VCaP (cell line): ENCODE results near the gene ZBTB42.

ENCODE experiments used
- H3K27ac ChIP-seq: fragments of 450-650 bp; 2 replicates; pipeline ENCODE4 v1.5.1; 2017
- TF ChIP-seq, protein P1 (sequence below): fragments of 450-650 bp; conservative IDR thresholded peaks from 2 replicates; pipeline ENCODE4 v1.5.1; 2017; ENCODE audit warnings: mild to moderate bottlenecking, moderate library complexity

ZBTB42 gene

DNA sequence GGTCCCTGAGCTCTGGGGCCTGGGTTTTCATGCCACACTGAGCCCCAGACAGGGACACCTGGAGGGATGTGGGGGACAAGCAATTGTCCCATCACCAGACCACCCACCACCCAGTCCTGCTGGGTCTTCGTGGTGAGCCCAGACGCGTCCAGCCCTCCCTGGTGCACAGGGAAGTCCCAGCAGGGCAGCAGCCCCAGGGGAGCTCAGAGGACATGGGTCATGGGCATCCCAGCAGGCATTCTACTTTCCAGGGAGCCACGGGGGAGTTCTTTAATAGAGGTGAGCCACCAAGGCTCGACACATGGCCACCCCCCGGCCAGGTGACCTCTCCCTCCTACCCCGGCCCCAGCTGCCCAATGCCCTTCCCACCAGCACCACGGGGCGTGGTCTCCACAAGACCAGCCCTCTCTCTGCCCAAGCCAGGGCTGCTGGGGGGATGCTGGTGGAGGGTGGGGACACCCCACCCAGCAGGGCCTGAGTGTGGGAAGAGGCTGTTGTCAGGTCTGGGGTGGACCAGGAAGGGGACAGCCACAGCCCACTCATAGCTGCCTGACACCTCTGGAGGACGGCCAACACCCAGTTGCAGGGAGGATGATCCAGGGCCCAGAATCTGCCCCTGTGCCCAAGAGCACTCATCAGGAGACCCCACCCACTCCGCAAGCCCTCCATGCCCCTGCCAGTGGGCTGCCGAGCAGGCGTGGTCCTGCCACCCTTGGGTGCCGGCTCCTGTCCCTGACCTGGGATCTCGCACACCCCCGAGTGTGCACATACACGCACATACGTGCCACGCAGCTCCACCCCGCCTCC, 19.4 kb upstream of the ZBTB42 start:
- H3K27ac ChIP-seq = no peak overlapping the region

DNA sequence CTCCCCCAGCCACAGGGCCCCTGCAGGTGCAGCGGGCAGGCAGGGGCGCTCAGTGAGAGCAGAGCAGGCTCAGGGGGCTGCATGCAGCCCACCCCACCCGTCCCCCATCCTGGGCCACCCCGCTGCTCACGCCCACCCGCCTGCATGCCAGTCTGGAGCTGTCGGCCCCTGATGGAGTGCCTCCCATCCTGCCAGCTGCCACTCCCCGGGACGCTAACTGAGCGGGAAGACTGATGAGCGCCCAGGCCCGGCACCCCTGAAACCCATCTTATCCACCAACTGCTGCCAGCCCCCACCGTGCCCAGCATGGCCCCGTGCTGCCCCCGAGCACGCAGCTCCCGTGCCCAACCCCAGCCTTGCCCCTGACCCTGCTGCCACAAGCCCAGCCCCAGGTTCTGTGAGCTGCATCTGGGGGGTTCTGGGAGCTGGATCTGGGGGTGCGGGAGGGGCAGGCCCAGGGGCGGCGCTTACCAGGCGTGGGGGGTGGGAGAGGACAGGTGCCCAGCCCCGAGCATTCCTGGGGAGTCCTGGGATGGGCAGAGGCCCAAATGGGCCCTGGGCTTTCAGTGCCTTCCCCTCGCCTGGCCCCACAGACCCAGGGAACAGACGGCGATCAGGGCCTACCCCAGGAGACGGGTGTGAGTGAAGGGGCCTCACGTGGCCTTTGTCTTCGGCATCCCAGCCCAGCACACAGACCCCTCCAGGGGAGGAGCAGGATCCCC, 18.7 kb upstream of the ZBTB42 start:
- TF ChIP-seq, protein P1, sequence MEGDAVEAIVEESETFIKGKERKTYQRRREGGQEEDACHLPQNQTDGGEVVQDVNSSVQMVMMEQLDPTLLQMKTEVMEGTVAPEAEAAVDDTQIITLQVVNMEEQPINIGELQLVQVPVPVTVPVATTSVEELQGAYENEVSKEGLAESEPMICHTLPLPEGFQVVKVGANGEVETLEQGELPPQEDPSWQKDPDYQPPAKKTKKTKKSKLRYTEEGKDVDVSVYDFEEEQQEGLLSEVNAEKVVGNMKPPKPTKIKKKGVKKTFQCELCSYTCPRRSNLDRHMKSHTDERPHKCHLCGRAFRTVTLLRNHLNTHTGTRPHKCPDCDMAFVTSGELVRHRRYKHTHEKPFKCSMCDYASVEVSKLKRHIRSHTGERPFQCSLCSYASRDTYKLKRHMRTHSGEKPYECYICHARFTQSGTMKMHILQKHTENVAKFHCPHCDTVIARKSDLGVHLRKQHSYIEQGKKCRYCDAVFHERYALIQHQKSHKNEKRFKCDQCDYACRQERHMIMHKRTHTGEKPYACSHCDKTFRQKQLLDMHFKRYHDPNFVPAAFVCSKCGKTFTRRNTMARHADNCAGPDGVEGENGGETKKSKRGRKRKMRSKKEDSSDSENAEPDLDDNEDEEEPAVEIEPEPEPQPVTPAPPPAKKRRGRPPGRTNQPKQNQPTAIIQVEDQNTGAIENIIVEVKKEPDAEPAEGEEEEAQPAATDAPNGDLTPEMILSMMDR = no peak
- H3K27ac ChIP-seq = no peak overlapping the region

More for the DNA sequence above, 19.4 kb upstream of the ZBTB42 start:
- TF ChIP-seq, protein P1 = no peak

DNA sequence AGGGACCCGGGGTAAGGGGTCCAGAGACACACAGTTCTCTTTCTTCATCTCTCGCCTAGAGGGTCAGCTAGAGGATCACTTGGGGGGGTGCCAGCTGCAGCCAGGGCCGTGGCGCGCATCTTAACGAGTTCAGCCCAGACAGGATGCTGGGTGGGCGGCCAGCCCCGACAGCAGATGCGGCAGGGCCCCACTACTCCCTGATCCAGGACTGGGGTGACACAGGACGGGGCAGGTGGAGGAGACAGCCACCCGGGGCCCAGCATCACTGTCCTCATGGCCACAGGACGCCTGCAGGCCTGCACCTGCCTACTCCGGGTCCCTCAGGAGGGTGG, 18.1 kb upstream of the ZBTB42 start:
- H3K27ac ChIP-seq = no peak overlapping the region
- TF ChIP-seq, protein P1 = no peak

DNA sequence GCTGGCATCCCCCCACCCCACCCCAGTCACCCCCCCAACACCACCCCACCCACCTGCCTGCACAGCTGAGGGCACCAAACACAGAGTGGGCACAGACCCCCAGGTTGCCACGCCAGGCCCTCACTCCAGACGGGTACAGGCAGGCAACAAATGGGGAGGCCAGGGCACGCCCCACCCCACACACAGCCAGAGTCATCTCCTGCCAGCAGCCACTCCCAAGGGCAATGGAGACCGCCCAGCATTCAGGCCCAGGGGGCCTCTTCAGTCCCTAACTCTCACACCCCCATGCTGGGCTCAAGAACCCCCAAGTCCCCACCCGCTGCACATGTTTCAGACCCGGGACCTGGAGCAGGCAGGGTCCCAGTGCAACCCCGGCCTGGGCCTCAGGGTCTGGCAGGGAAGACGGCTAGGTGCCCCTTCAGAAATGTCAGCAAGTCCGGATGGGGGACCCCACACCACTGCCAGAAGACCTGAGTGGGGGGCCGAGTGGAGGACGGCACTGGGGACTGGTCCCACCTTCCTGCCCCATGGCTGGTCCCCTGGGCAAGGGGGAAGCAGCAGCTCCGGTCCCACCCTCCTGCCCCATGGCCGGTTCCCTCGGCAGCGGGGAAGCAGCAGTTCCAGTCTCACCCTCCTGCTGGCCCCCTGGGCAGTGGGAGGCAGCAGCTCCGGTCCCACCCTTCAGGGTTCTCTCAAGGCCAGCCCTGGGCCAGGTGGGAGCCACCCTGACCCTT, 17.2 kb upstream of the ZBTB42 start:
- TF ChIP-seq, protein P1 = no peak
- peak overlapping the region; percentile 40; the same call in 1 of the 2 replicates for H3K27ac ChIP-seq

DNA sequence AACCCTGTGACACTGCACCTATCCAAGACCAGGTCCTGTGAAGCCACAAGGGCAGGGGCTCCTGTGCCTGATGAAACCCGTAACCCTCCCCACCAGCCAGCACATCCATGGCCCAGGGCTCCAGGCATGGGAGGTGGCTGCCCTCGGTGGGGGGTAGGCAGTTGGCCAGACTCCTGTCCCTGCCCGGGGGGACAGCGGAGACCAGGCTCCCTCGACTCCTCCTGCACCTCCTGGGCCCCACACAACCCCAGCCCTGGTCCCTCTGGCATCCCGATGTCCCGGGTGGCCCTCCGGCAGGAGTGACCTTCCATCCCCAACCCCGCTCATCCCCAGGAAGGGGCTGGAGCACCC, 16.7 kb upstream of the ZBTB42 start:
- TF ChIP-seq, protein P1 = no peak
- peak overlapping the region; percentile 40; the same call in 1 of the 2 replicates for H3K27ac ChIP-seq

DNA sequence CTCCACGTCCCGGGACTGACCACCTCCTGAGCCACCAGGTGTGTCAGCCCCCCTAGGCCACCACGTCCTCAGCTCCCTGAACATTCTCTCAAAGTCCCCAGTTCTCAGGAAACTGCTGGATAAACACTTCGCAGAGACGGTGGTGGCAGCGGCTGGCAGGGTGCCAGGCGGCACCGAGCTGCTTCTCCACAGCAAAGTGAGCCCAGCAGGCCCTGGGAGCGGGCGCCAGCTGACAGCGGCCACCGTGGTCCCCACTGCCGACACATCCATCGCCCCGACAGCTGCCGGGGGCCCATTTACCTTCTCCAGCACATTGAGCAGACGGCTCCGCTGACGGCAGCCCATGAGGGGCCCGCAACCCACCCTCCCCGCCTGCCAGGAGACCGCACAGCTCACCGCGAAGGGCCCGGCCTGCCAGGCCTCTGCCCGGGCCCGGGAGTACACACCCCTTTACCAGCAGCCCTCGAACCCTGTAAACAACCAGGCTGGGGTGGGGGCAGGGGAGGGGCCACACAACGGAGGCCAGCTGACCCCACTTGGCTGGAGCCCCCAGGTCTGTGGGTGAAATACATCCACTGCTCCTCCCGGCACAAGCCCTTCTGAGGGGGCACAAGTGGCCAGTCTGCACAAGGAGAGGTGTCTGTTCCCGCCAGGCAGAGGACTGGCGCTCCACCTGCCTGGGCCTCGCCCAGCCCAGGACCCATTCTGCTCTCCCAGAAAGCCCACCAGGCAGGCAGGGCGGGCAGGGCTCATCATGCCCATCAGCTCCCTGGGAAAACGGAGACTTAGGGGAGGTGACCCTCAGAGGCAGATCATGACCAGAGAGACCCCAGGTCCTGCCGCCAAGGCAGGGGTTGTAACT, 15.8 kb upstream of the ZBTB42 start:
- peak overlapping the region; percentile 40 for H3K27ac ChIP-seq
- TF ChIP-seq, protein P1 = no peak
